GM18520 (cell line): ENCODE data around the gene TMEM150A.
"Not testable (repeated sequence)": the region's sequence is repeated elsewhere in the genome, so short reads cannot be mapped to it uniquely, and the experiment has no call there.

Experiments used
- ATAC-seq: cut with Tn5 transposase; IDR thresholded peaks from one replicate; pipeline ENCODE4 v1.9.1; 2021; ENCODE audit not compliant: unreplicated experiment

The TMEM150A gene, protein sequence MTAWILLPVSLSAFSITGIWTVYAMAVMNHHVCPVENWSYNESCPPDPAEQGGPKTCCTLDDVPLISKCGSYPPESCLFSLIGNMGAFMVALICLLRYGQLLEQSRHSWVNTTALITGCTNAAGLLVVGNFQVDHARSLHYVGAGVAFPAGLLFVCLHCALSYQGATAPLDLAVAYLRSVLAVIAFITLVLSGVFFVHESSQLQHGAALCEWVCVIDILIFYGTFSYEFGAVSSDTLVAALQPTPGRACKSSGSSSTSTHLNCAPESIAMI

DNA sequence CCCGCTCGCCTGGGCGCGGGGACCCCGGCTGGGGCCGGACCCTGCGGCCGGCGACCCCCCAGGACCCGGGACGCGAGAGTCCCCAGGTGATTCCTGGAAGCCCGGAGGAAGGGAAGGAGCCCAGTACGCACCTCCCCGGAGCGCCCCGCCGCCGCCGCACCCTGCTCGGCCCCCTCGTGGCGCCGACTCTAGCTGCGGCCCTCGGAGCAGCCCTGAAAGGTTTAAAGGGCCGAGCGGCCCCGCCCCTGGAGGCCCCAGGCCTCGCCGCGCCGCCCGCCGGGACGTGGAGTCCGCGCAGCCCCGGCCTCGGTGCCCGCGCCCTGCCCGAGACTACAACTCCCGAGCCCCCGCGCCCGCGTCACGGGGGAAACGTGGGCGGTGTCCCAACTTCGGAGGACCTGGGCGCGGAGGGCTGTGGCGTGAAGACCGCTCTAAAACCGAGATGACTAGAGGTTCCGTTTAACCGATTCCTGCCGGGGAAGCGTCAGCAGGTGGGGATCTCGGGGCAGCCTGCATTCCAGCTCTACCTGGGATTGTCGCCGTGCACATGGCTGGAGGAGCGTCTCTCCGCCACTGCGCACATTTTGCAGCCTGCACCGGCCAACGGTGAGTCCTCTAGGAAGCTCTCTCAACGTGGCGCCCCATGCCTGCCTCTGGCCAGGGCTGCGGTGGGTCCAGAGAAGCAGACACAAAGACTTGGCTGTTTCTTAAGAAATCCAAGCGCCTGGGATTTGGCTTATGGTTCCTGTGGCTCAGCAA is at the start of gene TMEM150A:
Gene TMEM150A (minus strand): TSS at position 223 of the 759 bp plus-strand sequence. CDS start 750 bp downstream, outside the sequence.
- peak; percentile 96 for ATAC-seq

DNA sequence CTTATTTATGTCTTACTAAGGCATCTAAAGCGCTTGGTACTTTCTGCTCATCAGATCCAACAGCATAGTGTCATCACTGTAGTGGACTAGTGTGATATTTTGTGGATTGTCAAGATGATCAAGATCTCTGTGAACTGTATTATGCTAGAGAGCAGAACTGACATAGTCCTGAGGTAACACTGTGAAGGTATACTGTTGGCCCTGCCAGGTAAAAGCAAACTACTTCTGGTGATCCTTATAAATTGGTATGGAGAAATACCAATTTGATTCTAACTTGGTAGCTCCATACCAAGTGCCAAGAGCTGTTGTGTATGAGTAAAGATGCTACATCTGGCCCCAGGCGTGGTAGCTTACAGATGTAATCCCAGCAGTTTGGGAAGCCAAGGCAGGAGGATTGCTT is 49.6 kb upstream of the TMEM150A start:
- no peak for ATAC-seq

DNA sequence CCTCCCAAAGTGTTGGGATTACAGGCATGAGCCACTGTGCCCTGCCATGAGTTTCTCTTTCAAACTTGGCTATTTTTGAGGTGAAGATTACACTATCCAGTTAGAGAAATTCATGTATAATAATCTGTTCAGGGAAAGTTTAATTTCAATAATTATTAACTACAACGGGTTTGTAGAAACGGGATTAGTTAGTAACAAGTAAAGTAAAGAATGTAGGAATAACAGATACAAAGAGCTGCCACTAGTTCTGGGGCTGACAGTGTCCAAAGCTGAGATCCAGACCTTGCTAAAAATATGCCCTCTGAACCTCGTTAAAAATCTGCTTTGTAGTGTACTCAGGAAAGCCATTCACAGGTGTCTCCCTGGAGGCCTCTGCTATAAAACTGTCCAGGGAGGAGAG is 48.6 kb upstream of the TMEM150A start:
- ATAC-seq: no peak

DNA sequence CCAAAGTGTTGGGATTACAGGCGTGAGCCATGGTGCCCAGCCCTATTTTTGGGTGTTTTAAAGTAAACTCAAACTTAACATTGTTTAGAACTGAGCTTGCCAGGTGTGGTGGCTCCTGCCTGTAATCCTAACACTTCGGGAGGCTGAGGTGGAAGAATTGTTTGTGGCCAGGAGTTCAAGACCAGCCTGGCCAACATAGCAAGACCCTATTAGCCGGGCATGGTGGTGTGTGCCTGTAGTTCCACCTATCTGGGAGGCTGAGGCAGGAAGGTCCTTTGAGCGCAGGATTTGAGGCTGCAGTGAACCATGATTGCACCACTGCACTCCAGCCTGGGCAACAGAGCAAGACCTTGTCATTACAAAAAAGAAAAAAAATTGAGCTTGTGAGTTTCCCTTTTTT is 48.0 kb upstream of the TMEM150A start:
- ATAC-seq: no peak

DNA sequence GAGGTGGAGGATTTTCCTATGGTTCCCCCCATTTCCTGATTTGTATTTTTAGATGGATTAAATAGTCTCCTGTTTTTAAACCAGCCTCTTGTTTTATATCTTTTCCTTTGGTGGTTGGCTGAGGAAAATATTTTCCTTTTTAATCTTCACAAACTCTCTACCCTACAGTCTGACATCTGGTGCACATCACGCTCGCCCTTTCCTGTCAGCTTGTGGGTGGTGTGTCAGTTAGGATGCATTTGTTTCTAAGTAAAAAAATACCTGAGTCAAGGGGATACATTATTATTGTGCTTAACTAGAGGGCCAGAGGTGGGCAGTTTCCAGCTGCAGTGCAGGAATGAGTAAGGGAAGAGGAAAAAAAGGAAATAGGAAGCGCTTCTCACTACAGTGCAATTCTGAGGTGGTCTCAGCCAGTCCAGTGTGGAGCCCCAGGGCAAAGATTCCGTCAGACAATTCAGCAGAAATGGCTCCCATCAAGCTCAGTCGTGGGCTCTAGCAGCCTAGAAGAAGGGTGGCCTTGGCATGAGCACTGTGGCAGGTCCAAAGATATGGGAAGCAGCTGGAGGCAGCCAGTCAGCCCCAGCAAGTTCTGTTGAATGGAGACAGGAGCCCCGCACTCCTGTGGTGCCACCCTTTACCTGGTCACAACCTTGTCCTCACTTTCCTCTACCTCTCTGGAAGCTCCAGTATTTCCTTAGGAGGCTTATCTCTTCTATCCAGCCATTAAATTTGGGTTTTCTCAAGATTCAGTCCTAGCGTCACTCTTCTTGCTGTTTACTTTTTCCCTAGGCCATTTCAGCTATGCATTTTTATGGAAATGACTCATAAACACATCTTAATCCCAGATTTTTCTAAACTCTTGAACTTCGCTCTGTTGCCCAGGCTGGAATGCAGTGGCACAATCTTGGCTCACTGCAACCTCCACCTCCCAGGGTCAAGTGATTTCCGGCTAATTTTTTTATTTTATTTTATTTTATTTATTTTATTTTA is 47.0 kb upstream of the TMEM150A start:
- no peak for ATAC-seq

DNA sequence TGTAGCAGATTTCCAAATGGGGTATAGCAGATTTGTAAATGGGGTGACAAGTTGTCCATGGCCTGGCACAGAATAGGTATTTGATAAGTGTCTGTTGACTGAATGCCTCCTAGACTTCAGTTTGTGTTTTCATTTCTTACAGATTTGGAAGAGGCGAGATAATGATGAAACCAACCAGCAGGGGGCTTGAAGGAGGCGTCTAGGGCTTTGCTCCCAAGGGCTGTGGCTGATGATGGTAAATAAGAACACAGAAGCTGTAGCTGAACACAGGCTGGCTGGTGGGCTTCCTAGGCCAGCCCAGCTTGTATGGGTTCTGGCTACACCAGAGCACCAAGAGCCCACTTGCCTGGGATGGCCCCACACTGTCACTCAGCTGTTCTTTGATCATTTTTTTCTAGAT is 46.1 kb upstream of the TMEM150A start:
- ATAC-seq: no peak

DNA sequence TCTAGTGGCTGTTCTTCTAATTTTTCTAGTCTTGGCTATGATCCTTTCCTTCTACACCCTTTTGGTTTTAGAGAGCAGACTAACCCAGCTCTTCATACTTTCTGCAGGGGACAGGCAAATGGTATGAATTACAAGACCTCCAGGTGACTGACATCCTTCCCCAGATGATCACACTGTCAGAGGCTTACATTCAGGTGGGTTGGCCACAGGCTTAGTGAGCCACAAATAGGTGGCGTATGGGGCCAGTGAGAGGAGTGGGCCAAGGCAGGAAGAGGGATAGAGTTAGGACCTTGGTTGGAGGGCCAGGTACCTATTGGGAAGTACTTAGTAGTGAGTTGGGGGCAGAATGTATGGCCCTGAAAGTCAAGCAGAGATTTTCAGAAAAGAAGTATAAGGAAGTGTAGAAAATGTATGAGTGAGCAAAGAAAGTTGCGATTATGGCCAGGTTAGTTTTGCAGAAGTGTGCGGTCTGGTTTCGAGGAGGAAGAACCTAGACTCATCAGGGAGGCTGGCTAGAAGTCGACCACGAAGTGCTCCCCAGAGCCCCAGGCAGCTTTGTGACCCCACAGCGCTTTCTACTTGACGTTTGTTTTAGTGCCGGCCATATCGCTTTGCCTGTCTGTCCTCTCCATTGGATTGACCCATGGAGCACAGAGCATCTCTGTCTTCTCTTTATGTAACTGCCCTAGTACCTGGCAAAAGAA is 45.5 kb upstream of the TMEM150A start:
- ATAC-seq: no peak

DNA sequence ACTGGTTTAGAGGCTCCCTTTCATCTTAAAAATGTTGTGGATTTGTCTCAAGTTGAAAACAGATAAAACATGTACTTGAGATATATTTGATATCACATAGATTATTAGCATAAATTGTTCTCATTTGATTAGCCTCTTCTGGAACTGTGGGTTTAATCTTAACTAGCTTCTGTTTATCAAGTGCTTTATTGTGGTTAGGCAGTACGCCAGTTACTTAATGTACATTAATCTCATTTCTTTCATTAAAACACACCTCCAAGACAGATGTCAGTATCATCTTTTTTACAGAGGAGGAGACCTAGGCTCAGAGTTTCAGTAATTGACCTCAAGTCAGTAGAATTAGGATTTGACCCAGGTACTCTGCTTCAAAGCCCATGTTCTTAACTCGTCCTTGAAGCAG is 43.7 kb upstream of the TMEM150A start:
- no peak for ATAC-seq

DNA sequence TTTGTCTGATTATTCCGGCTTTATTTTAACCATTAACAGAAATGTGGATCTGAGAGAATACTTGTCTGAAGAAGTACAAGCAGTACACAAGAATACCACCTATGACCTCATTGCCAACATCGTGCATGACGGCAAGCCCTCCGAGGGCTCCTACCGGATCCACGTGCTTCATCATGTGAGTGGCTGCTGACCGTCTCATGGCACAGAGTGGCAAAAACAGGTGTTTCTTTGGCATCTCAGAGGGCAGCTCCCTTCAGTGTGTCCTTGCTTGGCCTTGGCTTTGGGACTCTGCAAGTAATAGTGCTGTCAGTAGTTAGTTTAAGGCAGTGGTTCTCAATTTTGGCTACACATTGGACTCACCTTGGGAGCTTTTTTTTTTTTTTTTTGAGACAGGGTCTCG is 42.4 kb upstream of the TMEM150A start:
- ATAC-seq: no peak

DNA sequence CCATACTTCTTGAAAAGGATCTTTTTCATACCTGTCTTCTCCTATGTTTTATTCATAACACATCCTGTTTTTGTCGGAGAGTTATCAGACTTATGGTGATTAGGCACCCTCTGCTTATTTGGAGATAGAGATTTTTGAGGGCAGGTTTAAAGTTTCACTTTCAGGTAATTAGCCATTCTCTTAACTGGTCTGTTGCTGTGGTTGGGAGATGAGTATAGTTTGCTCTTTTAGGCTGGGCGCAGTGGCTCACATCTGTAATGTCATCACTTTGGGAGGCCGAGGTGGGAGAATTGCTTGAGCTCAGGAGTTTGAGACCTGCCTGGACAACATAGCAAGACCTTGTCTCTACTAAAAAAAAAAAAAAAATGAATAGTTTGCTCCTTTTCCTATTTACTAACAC is 40.2 kb upstream of the TMEM150A start:
- ATAC-seq: peak; percentile 64

DNA sequence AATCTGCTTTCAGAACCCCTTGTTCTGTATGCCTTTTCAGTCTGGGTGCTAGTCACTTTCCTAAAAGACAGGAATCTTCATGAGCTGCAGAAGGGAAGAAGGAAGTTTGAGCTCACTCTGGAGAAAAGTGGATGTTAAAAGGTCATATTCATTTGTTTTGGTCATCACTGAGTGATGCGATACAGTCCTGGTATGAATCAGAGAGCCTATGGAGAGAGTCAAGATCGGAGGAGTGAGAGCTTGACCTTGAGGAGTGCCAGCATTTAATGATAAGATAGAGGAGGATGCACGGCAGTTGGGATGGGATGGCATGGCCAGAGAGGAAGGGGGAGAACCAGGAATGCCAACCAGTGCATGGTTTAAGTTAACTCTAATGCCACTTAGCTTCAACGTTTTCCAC is 33.1 kb upstream of the TMEM150A start:
- ATAC-seq: no peak

DNA sequence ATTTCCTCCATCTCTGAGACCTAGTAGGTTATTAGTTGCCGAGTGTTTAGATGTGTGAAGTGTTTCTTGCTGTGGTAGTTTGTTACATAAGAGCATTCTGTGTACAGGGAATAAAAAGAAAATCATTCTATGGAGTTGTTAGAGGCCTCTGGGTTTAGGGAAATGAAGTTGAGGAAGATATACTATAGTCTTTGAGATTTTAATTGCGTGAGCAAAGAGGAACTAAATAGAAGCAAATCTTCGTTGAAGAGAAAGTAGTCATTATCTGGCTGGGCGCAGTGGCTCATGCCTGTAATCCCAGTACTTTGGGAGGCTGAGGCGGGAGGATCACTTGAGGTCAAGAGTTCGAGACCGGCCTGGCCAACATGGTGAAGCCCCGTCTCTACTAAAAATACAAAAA is 32.5 kb upstream of the TMEM150A start:
- ATAC-seq: no peak

DNA sequence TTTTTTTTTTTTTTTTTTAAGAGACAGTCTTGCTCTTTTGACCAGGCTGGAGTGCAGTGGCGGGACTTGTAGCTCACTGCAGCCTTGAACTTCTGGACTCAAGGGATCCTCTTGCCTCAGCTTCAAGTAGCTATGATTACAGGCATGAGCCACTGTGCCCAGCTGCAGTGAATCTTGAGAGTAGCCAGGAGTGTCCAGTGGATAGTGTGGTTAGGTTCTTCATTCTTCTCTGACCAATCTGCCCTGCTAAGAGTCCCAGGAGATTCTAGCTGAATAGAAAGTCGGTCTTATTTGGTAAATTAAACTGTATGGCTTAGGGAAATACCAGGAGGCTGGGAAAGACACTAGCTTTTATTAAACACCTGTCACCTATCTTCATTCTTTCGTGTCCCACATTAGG is 28.8 kb upstream of the TMEM150A start:
- ATAC-seq: no peak

DNA sequence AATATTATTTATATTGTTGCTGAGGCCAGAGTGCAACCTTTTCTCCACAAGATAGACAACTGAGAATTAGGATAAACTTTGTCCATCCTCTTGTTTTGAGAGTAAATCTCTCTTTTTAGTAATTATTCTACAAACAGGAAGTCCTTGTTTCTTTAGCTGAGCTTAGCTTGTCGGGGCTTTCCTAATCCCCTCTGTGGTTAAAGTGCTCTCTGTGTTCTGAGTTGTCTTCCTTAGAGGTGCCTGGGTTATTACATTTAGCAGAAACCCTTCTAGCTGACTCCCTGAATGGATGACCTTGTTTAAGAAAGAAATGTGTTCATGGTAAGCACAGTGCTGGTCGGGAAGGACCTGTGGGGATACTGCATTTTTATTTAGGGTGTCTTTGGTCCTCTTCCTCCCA is 26.2 kb upstream of the TMEM150A start:
- no peak for ATAC-seq

DNA sequence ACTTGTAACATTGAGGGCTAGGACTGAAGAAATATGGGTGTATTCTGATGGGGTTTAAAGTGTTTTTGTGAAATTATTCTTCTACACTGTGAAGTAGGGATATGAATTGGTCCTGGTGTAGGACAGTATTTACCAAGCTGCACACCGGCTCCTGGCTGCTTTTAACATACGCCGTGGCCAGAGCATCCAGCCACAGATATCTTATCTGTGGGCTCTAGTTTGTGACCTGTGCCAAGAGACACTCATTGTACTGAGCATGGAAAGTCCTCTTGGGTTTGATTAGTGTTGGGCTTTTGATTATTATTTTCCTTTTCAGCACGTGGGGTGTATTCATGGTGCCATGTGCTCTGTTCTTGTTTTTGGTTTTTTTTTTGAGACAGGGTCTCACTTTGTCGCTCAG is 21.5 kb upstream of the TMEM150A start:
- ATAC-seq: no peak

DNA sequence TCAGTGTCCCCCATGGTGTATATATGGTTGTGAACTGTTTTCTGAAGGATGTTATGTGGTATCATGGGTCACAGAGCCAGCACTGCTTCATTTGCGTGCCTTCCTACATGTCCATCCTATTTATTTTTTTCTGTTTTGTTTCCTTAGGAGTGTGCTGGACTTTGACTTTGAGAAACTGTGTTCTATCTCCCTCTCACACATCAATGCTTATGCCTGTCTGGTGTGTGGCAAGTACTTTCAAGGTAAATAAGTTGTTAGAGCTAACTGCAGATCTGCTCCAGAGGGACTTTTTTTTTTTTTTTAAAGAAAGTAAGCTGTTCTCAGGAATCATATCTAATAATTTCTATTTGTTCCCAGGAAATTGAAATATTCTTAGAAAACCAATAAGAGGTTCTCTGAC is 18.8 kb upstream of the TMEM150A start:
- no peak for ATAC-seq

DNA sequence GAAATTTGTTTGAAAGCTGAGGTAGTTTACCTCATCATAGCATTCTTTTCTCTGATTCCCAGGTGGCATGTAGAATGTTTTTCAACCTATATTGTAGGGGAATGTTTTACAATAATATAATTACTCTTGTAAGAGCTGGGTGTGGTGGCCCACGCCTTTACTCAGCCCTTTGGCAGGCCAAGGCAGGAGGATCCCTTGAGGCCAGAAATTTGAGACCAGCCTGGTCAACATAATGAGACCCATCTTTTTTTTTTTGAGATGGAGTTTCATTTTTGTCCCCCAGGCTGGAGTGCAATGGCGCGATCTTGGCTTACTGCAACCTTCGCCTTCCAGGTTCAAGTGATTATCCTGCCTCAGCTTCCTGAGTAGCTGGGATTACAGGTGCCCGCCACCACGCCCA is 17.1 kb upstream of the TMEM150A start:
- ATAC-seq: no peak

DNA sequence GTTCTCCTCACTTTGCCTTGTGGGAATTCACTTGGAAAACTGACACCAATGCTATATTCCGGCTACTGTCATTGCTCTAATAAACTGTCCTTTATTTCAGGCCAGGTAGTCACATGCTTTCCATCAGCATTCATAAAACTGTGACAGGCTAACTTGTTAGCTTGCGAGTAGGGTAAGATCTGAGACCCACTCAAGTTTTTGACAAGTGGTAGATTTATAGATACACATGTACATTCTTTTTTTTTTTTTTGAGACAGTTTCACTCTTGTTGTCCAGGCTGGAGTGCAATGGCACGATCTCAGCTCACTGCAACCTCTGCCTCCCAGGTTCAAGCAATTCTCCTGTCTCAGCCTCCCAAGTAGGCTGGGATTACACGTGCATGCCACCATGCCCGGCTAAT is 15.2 kb upstream of the TMEM150A start:
- ATAC-seq: not testable (repeated sequence)

DNA sequence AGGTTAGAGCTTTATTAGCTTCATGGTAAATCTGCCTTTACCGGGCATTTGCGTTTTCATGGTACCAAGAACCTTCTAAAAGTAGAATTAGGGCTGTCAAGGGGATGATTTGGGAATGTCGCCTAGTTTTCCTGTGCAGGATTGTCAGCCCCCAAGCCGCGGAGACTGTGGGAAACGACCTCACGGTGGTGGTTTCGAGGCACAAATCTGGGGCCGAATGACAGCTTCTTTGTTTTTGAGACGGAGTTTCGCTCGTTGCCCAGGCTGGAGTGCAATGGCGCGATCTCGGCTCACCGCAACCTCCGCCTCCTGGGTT is 12.9 kb upstream of the TMEM150A start:
- no peak for ATAC-seq

DNA sequence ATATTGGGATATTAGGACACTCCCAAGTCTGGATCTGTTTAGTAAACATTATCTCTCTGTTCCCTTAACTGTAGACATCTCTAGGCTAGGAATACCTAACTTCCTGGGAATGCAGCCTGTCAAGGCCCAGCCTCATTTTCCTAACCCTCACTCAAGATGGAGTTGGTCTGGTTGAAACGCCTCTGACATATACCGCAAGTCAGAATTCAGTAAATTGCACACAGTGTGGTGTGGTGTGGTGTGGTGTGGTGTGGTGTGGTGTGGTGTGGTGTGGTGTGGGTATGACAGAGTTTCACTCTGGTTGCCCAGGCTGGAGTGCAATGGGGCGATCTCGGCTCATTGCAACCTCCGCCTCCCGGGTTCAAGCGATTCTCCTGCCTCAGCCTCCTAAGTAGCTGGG is 12.3 kb upstream of the TMEM150A start:
- ATAC-seq: not testable (repeated sequence)
